Measurements from ENCODE around the gene GPR32.
A peak's percentile ranks its signal among the peaks of the same experiment; 100 is the strongest.
"Not testable (repeated sequence)": the region's sequence is repeated elsewhere in the genome, so short reads cannot be mapped to it uniquely, and the experiment has no call there.

GPR32 gene

DNA sequence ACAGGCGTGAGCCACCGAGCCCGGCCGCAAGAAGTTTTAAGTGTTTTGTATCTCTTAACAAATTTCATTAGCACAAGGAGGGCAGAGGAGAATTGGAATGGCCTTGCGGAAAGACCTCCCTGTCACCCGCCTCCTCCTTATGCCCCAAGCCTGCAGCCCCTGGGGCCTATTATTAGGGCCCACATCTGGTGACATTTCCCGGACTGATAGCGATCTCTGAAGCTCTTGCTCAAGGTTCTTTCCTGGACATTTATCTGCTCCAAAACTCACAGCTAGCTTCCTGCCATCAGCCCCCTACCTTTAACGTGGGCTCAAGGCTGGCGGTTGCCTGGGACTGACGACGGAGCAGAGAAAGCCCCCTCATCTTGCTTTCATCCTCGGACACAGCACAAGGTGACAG lies 6.7 kb upstream of the GPR32 start:
- H3K56ac ChIP-seq (ENCODE audit: low read length); DNase-seq; H3K23ac ChIP-seq (ENCODE audit: low read length); H4K5ac ChIP-seq (ENCODE audit: low read length); H3K4ac ChIP-seq (ENCODE audit: low read depth, low read length); H3K4me2 ChIP-seq (ENCODE audit: low read length); H3K79me1 ChIP-seq (ENCODE audit: low read length); H2BK120ac ChIP-seq (ENCODE audit: low read depth, low read length); H2AK5ac ChIP-seq (ENCODE audit: low read length); H3K4me1 ChIP-seq (ENCODE audit: control insufficient read depth, low read depth, low read length); H3K4me3 ChIP-seq (ENCODE audit: low read length); H3K27me3 ChIP-seq (ENCODE audit: insufficient read depth, low read length, poor library complexity); H3K9ac ChIP-seq (ENCODE audit: low read length); H2BK15ac ChIP-seq (replicated peaks; ENCODE audit: low read depth); H3K79me2 ChIP-seq (ENCODE audit: control insufficient read depth, insufficient read depth, low read length); H4K8ac ChIP-seq (ENCODE audit: low read depth, low read length); H2BK5ac ChIP-seq (ENCODE audit: low read length); H3K18ac ChIP-seq (ENCODE audit: low read length); H3K27ac ChIP-seq (ENCODE audit: low read depth, low read length); H3K36me3 ChIP-seq (ENCODE audit: control insufficient read depth, insufficient read depth, low read length): not testable (repeated sequence)
- whole genome bisulfite sequencing (ENCODE audit: extremely low coverage, insufficient coverage, low lambda C conversion rate), result no CpG with 5 or more reads among the region's 13 CpGs

DNA sequence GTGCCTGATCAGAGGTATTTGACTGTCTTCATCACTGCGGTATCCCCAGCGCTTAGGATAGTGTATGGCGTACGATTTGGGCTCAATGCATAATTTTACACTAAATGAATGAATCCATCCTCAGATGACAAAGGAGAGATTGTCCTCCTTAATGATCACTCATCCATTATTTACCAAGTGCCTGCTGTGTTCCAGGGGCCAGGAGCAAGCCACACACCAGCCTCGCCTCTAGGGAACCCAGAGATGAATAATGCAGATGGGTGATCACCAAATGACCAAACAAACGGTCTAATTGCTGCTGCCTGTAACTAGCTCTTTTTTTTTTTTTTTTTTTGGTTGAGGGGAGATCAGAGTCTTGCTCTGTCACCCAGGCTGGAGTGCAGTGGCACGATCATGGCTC lies 5.9 kb upstream of the GPR32 start:
- Histone ChIP-seq H3K79me2 (ENCODE audit: control insufficient read depth, insufficient read depth, low read length) (no peaks in the 10 kb centered on the region), H3K4ac (ENCODE audit: low read depth, low read length) (no peak overlapping the region), H2BK15ac (replicated peaks; ENCODE audit: low read depth) (no peak overlapping the region), H3K18ac (ENCODE audit: low read length) (no peak overlapping the region), H3K4me1 (ENCODE audit: control insufficient read depth, low read depth, low read length) (no peaks in the 10 kb centered on the region), H2AK5ac (ENCODE audit: low read length) (no peak overlapping the region), H3K4me3 (ENCODE audit: low read length) (no peak overlapping the region), H3K4me2 (ENCODE audit: low read length) (no peak overlapping the region), H3K56ac (ENCODE audit: low read length) (no peak overlapping the region), H3K23ac (ENCODE audit: low read length) (no peak overlapping the region), H2BK5ac (ENCODE audit: low read length) (no peak overlapping the region), H3K27me3 (ENCODE audit: insufficient read depth, low read length, poor library complexity) (no peaks in the 10 kb centered on the region), H3K79me1 (ENCODE audit: low read length) (no peaks in the 10 kb centered on the region), H3K27ac (ENCODE audit: low read depth, low read length) (no peak overlapping the region), H4K5ac (ENCODE audit: low read length) (no peak overlapping the region), H3K36me3 (ENCODE audit: control insufficient read depth, insufficient read depth, low read length) (no peaks in the 10 kb centered on the region), H4K8ac (ENCODE audit: low read depth, low read length) (no peak overlapping the region), H2BK120ac (ENCODE audit: low read depth, low read length) (no peak overlapping the region), H3K9ac (ENCODE audit: low read length) (no peak overlapping the region)
- no peak for DNase-seq
- no CpG with 5 or more reads among the region's 7 CpGs for WGBS (ENCODE audit: extremely low coverage, insufficient coverage, low lambda C conversion rate)

DNA sequence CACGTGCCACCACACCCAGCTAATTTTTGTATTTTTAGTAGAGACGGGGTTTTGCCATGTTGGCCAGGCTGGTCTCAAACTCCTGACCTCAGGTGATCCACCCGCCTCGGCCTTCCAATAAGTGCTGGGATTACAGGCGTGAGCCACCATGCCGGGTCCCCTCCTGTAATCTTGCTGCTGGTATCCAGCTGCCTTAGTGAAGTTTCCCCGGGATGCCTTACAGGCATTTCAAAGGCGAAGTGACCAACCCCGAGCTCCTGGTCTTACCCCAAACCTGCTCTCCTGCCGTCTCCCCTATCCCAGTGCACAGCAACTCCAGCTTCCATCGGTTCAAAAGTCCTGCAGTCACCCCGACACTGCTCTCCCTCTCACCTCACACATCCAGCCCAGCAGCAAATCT lies 3.5 kb upstream of the GPR32 start:
- not testable (repeated sequence) for H3K9ac ChIP-seq (ENCODE audit: low read length); DNase-seq; H3K23ac ChIP-seq (ENCODE audit: low read length); H3K4me3 ChIP-seq (ENCODE audit: low read length); H2BK5ac ChIP-seq (ENCODE audit: low read length); H2AK5ac ChIP-seq (ENCODE audit: low read length); H3K4ac ChIP-seq (ENCODE audit: low read depth, low read length); H3K4me2 ChIP-seq (ENCODE audit: low read length); H3K79me1 ChIP-seq (ENCODE audit: low read length); H3K4me1 ChIP-seq (ENCODE audit: control insufficient read depth, low read depth, low read length); H3K18ac ChIP-seq (ENCODE audit: low read length); H3K36me3 ChIP-seq (ENCODE audit: control insufficient read depth, insufficient read depth, low read length); H4K5ac ChIP-seq (ENCODE audit: low read length); H3K56ac ChIP-seq (ENCODE audit: low read length); H3K27ac ChIP-seq (ENCODE audit: low read depth, low read length); H3K27me3 ChIP-seq (ENCODE audit: insufficient read depth, low read length, poor library complexity); H4K8ac ChIP-seq (ENCODE audit: low read depth, low read length); H2BK15ac ChIP-seq (replicated peaks; ENCODE audit: low read depth); H3K79me2 ChIP-seq (ENCODE audit: control insufficient read depth, insufficient read depth, low read length); H2BK120ac ChIP-seq (ENCODE audit: low read depth, low read length)
- no CpG with 5 or more reads among the region's 12 CpGs for WGBS (ENCODE audit: extremely low coverage, insufficient coverage, low lambda C conversion rate)

- not testable (repeated sequence) for H2BK15ac ChIP-seq (replicated peaks; ENCODE audit: low read depth); H3K4me3 ChIP-seq (ENCODE audit: low read length); H3K79me2 ChIP-seq (ENCODE audit: control insufficient read depth, insufficient read depth, low read length); H3K4ac ChIP-seq (ENCODE audit: low read depth, low read length); H3K27me3 ChIP-seq (ENCODE audit: insufficient read depth, low read length, poor library complexity); H3K56ac ChIP-seq (ENCODE audit: low read length); H3K36me3 ChIP-seq (ENCODE audit: control insufficient read depth, insufficient read depth, low read length); H2BK120ac ChIP-seq (ENCODE audit: low read depth, low read length); H4K5ac ChIP-seq (ENCODE audit: low read length); H3K9ac ChIP-seq (ENCODE audit: low read length); H3K23ac ChIP-seq (ENCODE audit: low read length); H3K4me2 ChIP-seq (ENCODE audit: low read length); H3K27ac ChIP-seq (ENCODE audit: low read depth, low read length); H3K18ac ChIP-seq (ENCODE audit: low read length); H3K79me1 ChIP-seq (ENCODE audit: low read length); H4K8ac ChIP-seq (ENCODE audit: low read depth, low read length); H2BK5ac ChIP-seq (ENCODE audit: low read length); H2AK5ac ChIP-seq (ENCODE audit: low read length); H3K4me1 ChIP-seq (ENCODE audit: control insufficient read depth, low read depth, low read length)
- WGBS (ENCODE audit: extremely low coverage, insufficient coverage, low lambda C conversion rate), result no CpG with 5 or more reads among the region's 5 CpGs
- peak; percentile 55 for DNase-seq
Measured at GRCh38 chr19:50767263-50767662, 3.0 kb upstream of the GPR32 start.

DNA sequence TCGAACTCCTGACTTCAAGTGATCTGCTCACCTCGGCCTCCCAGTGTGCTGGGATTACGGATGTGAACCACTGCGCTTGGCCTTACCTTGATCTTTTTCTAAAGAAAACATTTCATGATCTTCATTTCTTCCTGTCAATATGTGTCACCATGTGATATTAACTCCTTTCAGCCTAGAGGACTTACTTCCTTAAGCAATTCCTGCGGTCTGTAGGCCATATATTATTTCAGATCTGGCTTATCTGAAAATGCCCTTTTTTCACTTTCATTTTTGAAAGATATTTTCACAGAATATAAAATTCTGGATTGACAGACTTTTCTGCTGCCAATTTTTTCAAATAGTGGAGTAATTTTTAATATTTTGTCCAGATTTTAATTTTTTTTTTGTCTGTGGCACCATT lies 2.0 kb upstream of the GPR32 start:
- H2BK120ac ChIP-seq (ENCODE audit: low read depth, low read length), result no peak overlapping the region
- no peaks in the 10 kb centered on the region for H3K79me1 ChIP-seq (ENCODE audit: low read length)
- no peak overlapping the region for H3K4ac ChIP-seq (ENCODE audit: low read depth, low read length)
- no peaks in the 10 kb centered on the region for H3K36me3 ChIP-seq (ENCODE audit: control insufficient read depth, insufficient read depth, low read length)
- no peak overlapping the region for H3K4me2 ChIP-seq (ENCODE audit: low read length)
- no peak overlapping the region for H3K56ac ChIP-seq (ENCODE audit: low read length)
- DNase-seq, result no peak
- no peaks in the 10 kb centered on the region for H3K27me3 ChIP-seq (ENCODE audit: insufficient read depth, low read length, poor library complexity)
- H3K18ac ChIP-seq (ENCODE audit: low read length), result no peak overlapping the region
- no peak overlapping the region for H2BK15ac ChIP-seq (replicated peaks; ENCODE audit: low read depth)
- H2BK5ac ChIP-seq (ENCODE audit: low read length), result no peak overlapping the region
- no peaks in the 10 kb centered on the region for H3K4me1 ChIP-seq (ENCODE audit: control insufficient read depth, low read depth, low read length)
- H3K9ac ChIP-seq (ENCODE audit: low read length), result no peak overlapping the region
- H4K5ac ChIP-seq (ENCODE audit: low read length), result no peak overlapping the region
- no peak overlapping the region for H4K8ac ChIP-seq (ENCODE audit: low read depth, low read length)
- no peak overlapping the region for H3K23ac ChIP-seq (ENCODE audit: low read length)
- no peak overlapping the region for H3K4me3 ChIP-seq (ENCODE audit: low read length)
- H3K27ac ChIP-seq (ENCODE audit: low read depth, low read length), result no peak overlapping the region
- no peaks in the 10 kb centered on the region for H3K79me2 ChIP-seq (ENCODE audit: control insufficient read depth, insufficient read depth, low read length)
- WGBS (ENCODE audit: extremely low coverage, insufficient coverage, low lambda C conversion rate), result no CpG with 5 or more reads among the region's 5 CpGs
- H2AK5ac ChIP-seq (ENCODE audit: low read length), result no peak overlapping the region

DNA sequence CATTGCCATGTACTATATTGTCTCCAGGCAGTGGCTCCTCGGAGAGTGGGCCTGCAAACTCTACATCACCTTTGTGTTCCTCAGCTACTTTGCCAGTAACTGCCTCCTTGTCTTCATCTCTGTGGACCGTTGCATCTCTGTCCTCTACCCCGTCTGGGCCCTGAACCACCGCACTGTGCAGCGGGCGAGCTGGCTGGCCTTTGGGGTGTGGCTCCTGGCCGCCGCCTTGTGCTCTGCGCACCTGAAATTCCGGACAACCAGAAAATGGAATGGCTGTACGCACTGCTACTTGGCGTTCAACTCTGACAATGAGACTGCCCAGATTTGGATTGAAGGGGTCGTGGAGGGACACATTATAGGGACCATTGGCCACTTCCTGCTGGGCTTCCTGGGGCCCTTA lies 624 bp downstream of the GPR32 start:
- Histone ChIP-seq H2BK15ac (replicated peaks; ENCODE audit: low read depth) (no peak overlapping the region), H3K27ac (ENCODE audit: low read depth, low read length) (no peak overlapping the region), H4K8ac (ENCODE audit: low read depth, low read length) (no peak overlapping the region), H3K27me3 (ENCODE audit: insufficient read depth, low read length, poor library complexity) (no peaks in the 10 kb centered on the region), H3K36me3 (ENCODE audit: control insufficient read depth, insufficient read depth, low read length) (no peaks in the 10 kb centered on the region), H3K9ac (ENCODE audit: low read length) (no peak overlapping the region), H3K23ac (ENCODE audit: low read length) (no peak overlapping the region), H3K79me2 (ENCODE audit: control insufficient read depth, insufficient read depth, low read length) (no peaks in the 10 kb centered on the region), H3K4me1 (ENCODE audit: control insufficient read depth, low read depth, low read length) (no peaks in the 10 kb centered on the region), H3K56ac (ENCODE audit: low read length) (no peak overlapping the region), H2AK5ac (ENCODE audit: low read length) (no peak overlapping the region), H3K4me2 (ENCODE audit: low read length) (no peak overlapping the region), H2BK120ac (ENCODE audit: low read depth, low read length) (no peak overlapping the region), H3K4ac (ENCODE audit: low read depth, low read length) (no peak overlapping the region), H3K18ac (ENCODE audit: low read length) (no peak overlapping the region), H2BK5ac (ENCODE audit: low read length) (no peak overlapping the region), H3K79me1 (ENCODE audit: low read length) (no peaks in the 10 kb centered on the region), H3K4me3 (ENCODE audit: low read length) (no peak overlapping the region), H4K5ac (ENCODE audit: low read length) (no peak overlapping the region)
- no CpG with 5 or more reads among the region's 13 CpGs for WGBS (ENCODE audit: extremely low coverage, insufficient coverage, low lambda C conversion rate)
- DNase-seq, result no peak

Measured in mesendoderm (in vitro differentiated cells).